Central memory CD8-positive, alpha-beta T cell (primary cell): ENCODE results near the gene NCS1.
A peak's percentile ranks its signal among the peaks of the same experiment; 100 is the strongest.
"Not testable (repeated sequence)": the region's sequence is repeated elsewhere in the genome, so short reads cannot be mapped to it uniquely, and the experiment has no call there.

Experiments used
- ATAC-seq: fragments of 150-1000 bp; cut with Tn5 transposase; replicated peaks from 2 replicates; pipeline ENCODE4 v1.10.0; 2022; ENCODE audit warnings: mild to moderate bottlenecking, moderate FRiP score, moderate number of reproducible peaks; ENCODE audit not compliant: poor library complexity, severe bottlenecking; ENCODE audit errors: extremely low read depth
- DNase-seq, 2 donors: peaks; one replicate each; pipeline ENCODE4 v3.0.0; 2021; ENCODE audit warnings: low spot score in 2 of 2
- H3K27ac Mint-ChIP-seq: one replicate; pipeline ENCODE4 v1.8.0; 2022; ENCODE audit warnings: low read depth, mild to moderate bottlenecking, moderate library complexity, mixed read lengths
- H3K27me3 Mint-ChIP-seq: one replicate; pipeline ENCODE4 v1.8.0; 2022; ENCODE audit warnings: mixed read lengths
- H3K36me3 Mint-ChIP-seq: one replicate; pipeline ENCODE4 v1.8.0; 2022; ENCODE audit warnings: mild to moderate bottlenecking, moderate library complexity, mixed read lengths; ENCODE audit not compliant: insufficient read depth
- H3K4me1 Mint-ChIP-seq: one replicate; pipeline ENCODE4 v1.8.0; 2022; ENCODE audit warnings: mixed read lengths
- H3K4me3 Mint-ChIP-seq: one replicate; pipeline ENCODE4 v1.8.0; 2022; ENCODE audit warnings: mild to moderate bottlenecking, moderate library complexity, mixed read lengths
- H3K9me3 Mint-ChIP-seq: one replicate; pipeline ENCODE4 v1.8.0; 2022; ENCODE audit warnings: mixed read lengths

The NCS1 gene

GRCh38 chr9:130243015-130243881 is 71.0 kb downstream of the NCS1 start:
- peak overlapping the region; percentile 45 for H3K4me3 Mint-ChIP-seq
- H3K9me3 Mint-ChIP-seq: no peaks in the 10 kb centered on the region

DNA sequence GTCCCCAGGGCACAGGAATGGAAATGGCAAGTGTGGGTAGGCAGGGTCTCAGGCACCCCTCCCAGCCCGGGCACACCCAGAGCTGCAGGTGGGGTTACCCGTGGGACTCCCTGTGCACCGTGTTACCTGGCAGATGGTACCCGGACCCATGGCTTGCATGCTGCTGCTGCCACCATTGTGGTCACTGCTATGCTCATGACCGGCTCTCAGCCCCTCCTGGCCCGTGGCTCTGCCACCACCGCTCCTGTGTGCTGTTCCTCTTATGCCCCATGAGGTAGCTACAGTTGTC is 71.6 kb downstream of the NCS1 start:
- H3K27me3 Mint-ChIP-seq: no peaks in the 10 kb centered on the region

More at GRCh38 chr9:130243015-130243881, 71.0 kb downstream of the NCS1 start:
- Mint-ChIP-seq H3K27me3 (no peaks in the 10 kb centered on the region), H3K4me1 (peaks cover 19% of the 10 kb centered on the region), H3K27ac (peak overlapping the region; percentile 65), H3K36me3 (no peaks in the 10 kb centered on the region)
- ATAC-seq (peak; percentile 84), DNase-seq (peak; percentile 70 to 85)

DNA sequence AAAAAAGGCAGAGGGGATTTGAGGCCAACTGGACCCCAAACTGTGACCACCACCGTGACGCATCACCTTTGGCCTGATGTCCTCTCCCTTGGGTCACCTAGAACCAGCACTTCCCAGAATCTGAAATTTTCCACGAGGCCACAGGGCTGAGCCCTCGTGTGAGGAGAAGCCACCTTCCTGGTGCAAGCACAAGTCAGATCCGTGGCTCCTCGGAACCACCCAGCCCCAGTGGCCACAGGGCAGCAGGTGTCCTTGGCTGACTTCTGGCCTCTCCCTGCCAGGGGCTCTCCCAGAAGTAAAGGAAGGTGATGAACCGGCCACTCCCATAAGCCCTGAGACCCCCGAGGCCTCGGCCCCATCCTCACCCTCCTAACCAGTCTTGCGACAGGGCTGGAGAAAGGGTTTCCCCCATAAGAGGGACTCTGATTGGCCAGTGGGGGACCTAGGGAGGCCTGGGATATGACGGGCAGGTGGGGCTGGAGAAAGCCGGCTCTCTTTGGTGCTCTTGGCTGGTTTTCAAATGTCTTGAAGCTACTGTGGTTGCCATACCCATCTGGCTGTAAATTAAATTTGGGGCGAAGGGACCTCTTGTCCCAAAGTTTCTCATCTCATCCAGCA is 72.5 kb downstream of the NCS1 start:
- Mint-ChIP-seq H3K4me3 (no peak overlapping the region), H3K4me1 (peaks cover 19% of the 10 kb centered on the region), H3K27me3 (no peaks in the 10 kb centered on the region), H3K27ac (no peak overlapping the region), H3K9me3 (no peaks in the 10 kb centered on the region), H3K36me3 (no peaks in the 10 kb centered on the region)
- no peak for DNase-seq
- ATAC-seq: no peak

More for the DNA sequence above, 71.6 kb downstream of the NCS1 start:
- Mint-ChIP-seq H3K4me1 (peaks cover 19% of the 10 kb centered on the region), H3K36me3 (no peaks in the 10 kb centered on the region), H3K4me3 (no peak overlapping the region), H3K9me3 (no peaks in the 10 kb centered on the region), H3K27ac (no peak overlapping the region)
- DNase-seq: no peak
- no peak for ATAC-seq

DNA sequence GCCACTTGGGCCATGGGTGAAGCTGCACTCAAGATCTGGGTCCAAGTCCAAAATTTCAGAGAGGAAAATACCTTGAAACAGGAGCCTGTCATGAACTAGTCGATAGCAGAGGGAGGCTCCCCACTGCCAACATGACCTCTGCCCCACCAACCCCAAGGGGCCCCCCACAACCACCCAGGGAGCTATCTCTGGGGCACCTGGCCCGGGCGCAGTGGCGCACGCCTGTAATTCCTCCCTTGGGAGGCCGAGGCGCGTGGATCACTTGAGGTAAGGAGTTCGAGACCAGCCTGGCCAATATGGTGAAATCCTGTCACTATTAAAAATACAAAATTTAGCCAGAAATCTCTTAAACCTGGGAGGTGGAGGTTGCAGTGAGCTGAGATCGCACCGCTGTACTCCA is 73.3 kb downstream of the NCS1 start:
- Mint-ChIP-seq H3K27ac (no peak overlapping the region), H3K27me3 (no peaks in the 10 kb centered on the region), H3K9me3 (no peaks in the 10 kb centered on the region), H3K4me3 (no peak overlapping the region), H3K4me1 (peaks cover 18% of the 10 kb centered on the region), H3K36me3 (no peaks in the 10 kb centered on the region)
- DNase-seq: no peak
- ATAC-seq: no peak

DNA sequence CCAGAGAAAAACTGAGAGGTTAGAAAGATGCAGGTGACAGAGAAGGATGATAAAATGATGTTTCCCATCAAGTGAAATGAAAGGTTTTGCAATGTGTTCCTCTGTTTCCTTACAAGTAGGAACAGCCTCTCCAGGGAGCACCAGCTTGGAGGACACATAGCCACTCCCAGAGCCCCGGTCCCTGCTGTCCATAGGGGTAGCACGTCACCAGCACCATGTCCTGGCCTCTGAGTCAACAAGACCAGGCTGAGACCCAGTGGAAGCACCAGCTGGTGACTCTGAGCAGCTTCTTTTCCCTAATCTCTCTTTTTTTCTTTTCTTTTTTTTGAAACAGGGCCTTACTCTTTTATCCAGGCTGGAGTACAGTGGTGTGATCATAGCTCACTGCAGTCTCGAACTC is 73.9 kb downstream of the NCS1 start:
- H3K27me3 Mint-ChIP-seq: no peaks in the 10 kb centered on the region
- ATAC-seq (no peak), DNase-seq (no peak)
- H3K27ac Mint-ChIP-seq: no peak overlapping the region
- no peaks in the 10 kb centered on the region for H3K36me3 Mint-ChIP-seq
- peaks cover 11% of the 10 kb centered on the region for H3K4me1 Mint-ChIP-seq
- H3K4me3 Mint-ChIP-seq: no peak overlapping the region
- no peaks in the 10 kb centered on the region for H3K9me3 Mint-ChIP-seq

DNA sequence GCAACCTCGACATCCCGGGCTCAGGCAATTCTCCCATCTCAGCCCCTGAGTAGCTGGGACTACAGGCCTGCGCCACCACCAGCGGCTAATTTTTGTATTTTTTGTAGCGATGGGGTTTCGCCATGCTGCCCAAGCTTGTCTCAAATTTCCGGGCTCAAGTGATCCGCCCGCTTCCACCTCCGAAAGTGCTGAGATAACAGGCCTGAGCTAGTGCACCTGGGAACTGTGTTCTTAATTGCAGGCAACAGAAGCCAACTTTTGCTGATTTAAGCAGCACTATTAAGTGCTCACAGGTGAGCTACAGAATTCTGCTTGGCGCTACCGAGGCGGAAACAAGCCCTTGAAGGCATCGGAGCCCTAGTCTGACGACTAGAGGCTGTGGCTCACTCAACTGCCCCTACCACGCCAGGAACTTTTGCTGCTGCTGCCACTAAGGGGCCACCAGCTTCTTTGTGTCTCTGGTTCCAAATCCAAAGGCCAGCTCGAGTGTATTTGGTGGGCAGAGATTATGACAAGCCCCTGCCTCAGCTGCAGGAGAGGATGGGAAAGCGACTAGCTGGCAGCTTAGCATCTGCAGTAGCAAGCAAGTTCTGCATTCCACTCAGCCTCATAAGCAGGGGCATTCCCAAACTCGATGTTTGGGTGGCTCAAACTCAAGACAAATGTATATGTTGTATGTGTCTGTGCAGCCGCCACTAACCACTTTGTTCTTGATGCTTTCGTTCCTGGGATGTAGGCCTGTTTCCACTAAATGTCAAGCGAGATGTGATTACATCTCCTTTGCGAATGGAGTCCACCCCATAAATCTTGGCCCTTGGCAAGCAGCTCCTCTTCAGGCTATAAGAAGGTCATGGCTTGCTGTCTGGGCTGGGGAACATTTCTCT is 82.8 kb downstream of the NCS1 start:
- Mint-ChIP-seq H3K4me1 (no peaks in the 10 kb centered on the region), H3K27me3 (peaks cover 38% of the 10 kb centered on the region), H3K36me3 (no peaks in the 10 kb centered on the region), H3K4me3 (no peak overlapping the region), H3K27ac (no peak overlapping the region), H3K9me3 (no peaks in the 10 kb centered on the region)
- no peak for ATAC-seq
- DNase-seq: no peak

GRCh38 chr9:130255631-130256134 is 83.5 kb downstream of the NCS1 start:
- DNase-seq (no peak), ATAC-seq (no peak)
- Mint-ChIP-seq H3K9me3 (no peaks in the 10 kb centered on the region), H3K36me3 (no peaks in the 10 kb centered on the region), H3K4me1 (no peaks in the 10 kb centered on the region), H3K27me3 (peaks cover 45% of the 10 kb centered on the region), H3K4me3 (no peak overlapping the region), H3K27ac (no peak overlapping the region)

DNA sequence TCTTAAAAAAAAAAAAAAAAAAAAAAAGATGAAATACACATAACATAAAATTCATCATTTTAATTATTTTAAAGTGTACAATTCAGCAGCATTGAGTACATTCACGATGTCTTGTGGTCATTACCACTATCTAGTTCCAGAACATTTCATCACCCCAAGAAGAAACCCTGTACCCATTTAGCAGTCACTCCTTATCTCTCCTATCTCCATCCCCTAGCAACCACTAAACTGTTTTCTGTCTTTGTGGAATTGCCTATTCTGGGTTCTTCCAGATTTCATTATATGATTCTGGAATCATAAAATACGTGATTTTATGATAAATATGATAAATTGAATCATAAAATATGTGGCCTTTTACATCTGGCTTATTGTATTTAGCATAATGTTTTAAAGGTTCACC is 84.4 kb downstream of the NCS1 start:
- Mint-ChIP-seq H3K36me3 (no peaks in the 10 kb centered on the region), H3K27me3 (peaks cover 55% of the 10 kb centered on the region), H3K4me3 (no peak overlapping the region), H3K4me1 (no peaks in the 10 kb centered on the region), H3K9me3 (no peaks in the 10 kb centered on the region), H3K27ac (no peak overlapping the region)
- DNase-seq: no peak
- ATAC-seq: no peak

GRCh38 chr9:130258137-130258536 is 85.9 kb downstream of the NCS1 start:
- peaks cover 69% of the 10 kb centered on the region for H3K27me3 Mint-ChIP-seq
- not testable (repeated sequence) for H3K9me3 Mint-ChIP-seq, H3K4me1 Mint-ChIP-seq, H3K36me3 Mint-ChIP-seq, DNase-seq, H3K27ac Mint-ChIP-seq, ATAC-seq, H3K4me3 Mint-ChIP-seq

DNA sequence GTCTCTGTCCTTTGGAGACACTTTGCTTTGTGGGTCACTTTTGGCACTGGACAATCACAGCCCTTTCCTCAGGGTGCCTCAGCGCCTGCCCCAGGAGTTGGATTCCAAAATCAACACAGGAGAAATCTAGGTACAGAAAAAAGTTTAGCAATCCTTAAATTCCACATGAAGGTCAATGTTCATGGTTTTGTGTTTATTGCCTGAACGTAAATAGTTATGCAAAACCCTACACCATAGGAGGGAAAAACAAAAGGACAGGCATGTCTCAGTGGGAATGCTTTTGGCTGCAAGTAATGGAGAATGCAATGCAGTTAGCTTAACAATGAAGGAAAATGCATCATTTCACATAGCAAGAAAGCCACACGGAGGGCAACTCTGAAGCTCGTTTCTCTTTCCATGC is 86.8 kb downstream of the NCS1 start:
- H3K36me3 Mint-ChIP-seq: no peaks in the 10 kb centered on the region
- no peak overlapping the region for H3K27ac Mint-ChIP-seq
- H3K4me1 Mint-ChIP-seq: no peaks in the 10 kb centered on the region
- no peaks in the 10 kb centered on the region for H3K9me3 Mint-ChIP-seq
- no peak for DNase-seq
- peaks cover 79% of the 10 kb centered on the region for H3K27me3 Mint-ChIP-seq
- no peak for ATAC-seq
- H3K4me3 Mint-ChIP-seq: no peak overlapping the region

DNA sequence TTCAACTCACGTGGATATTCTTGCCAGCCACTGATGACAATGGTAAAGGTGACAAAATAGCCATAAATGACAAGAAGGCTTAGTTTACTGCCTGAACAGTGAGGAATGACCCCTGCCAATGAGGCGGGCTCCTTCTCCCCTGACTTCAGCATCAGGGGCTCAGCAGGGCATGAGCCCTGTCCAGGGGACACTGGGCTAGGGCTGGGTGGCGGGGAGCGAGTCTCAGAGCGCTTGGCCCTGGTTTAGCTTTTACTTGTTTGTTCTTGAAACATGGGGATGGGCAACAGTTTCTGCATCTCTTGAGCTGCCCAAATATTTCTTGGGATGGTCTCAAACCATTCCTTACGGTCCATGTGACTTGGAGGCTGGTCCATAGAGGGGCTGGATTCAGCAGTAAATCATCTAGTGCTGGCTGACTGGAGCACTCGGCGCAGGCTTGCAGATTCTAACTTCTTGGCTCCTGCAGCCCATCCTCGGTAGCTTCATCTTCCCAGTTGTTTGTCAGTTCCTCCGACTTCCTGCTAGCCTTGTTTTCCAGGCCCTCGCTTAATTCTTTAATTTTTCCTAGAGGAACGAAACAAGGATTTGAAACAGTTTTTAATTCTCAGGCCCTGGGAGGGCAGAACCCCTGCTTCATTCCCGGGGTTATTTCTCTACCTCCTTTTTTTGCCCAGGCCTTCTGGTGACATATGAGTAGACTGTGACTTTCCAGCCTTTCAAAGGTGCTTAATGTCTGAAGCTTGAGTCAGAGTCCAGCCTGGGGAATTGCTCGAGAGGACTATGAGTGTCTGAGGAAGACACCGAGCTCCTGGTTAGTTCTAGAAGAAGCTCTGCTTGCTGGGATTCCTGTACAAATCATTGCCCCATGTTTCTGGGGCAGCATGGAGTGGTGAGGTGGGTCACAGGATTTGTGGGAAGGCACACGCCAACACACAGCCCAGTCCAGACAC is 88.9 kb downstream of the NCS1 start:
- no peaks in the 10 kb centered on the region for H3K4me1 Mint-ChIP-seq
- no peak for DNase-seq
- no peaks in the 10 kb centered on the region for H3K9me3 Mint-ChIP-seq
- H3K27ac Mint-ChIP-seq: no peak overlapping the region
- no peaks in the 10 kb centered on the region for H3K36me3 Mint-ChIP-seq
- ATAC-seq: no peak
- H3K4me3 Mint-ChIP-seq: no peak overlapping the region
- H3K27me3 Mint-ChIP-seq: peaks cover 91% of the 10 kb centered on the region
